Measurements from ENCODE around the gene AQP10.

GRCh38 chr1:154301582-154301981, 19.3 kb upstream of the AQP10 start:
- TF ChIP-seq CTCF (IDR thresholded peaks at IDR 0.05; ENCODE audit: insufficient read depth, low read depth, low read length) = no peak
- TF ChIP-seq EZH2 (IDR thresholded peaks at IDR 0.05; ENCODE audit: insufficient read depth, low read length) = no peak

Data from astrocyte (in vitro differentiated cells and primary cell).